Panc1 (cell line): ENCODE data around the gene EML1.

Source experiments
- POLR2AphosphoS5 ChIP-seq: IDR thresholded peaks from 2 replicates; pipeline ENCODE4 v1.6.1; 2012; ENCODE audit warnings: mild to moderate bottlenecking, low read depth, low read length, moderate library complexity
- SIN3A ChIP-seq: IDR thresholded peaks from 2 replicates; pipeline ENCODE4 v1.6.1; 2012; ENCODE audit warnings: low read depth, mild to moderate bottlenecking, low read length, moderate library complexity, borderline replicate concordance; ENCODE audit not compliant: insufficient read depth
- TCF7L2 ChIP-seq: IDR thresholded peaks from 2 replicates; pipeline ENCODE4 v1.6.1; 2011; ENCODE audit warnings: mild to moderate bottlenecking, low read depth, low read length, inconsistent platforms
- TF ChIP-seq, protein P1 (sequence below): fragments of 450-650 bp; IDR thresholded peaks from 2 replicates; pipeline ENCODE4 v1.5.1; 2017; ENCODE audit warnings: mild to moderate bottlenecking

- TF ChIP-seq, protein P1, sequence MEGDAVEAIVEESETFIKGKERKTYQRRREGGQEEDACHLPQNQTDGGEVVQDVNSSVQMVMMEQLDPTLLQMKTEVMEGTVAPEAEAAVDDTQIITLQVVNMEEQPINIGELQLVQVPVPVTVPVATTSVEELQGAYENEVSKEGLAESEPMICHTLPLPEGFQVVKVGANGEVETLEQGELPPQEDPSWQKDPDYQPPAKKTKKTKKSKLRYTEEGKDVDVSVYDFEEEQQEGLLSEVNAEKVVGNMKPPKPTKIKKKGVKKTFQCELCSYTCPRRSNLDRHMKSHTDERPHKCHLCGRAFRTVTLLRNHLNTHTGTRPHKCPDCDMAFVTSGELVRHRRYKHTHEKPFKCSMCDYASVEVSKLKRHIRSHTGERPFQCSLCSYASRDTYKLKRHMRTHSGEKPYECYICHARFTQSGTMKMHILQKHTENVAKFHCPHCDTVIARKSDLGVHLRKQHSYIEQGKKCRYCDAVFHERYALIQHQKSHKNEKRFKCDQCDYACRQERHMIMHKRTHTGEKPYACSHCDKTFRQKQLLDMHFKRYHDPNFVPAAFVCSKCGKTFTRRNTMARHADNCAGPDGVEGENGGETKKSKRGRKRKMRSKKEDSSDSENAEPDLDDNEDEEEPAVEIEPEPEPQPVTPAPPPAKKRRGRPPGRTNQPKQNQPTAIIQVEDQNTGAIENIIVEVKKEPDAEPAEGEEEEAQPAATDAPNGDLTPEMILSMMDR = no peak
- TF ChIP-seq POLR2AphosphoS5 (no peak), SIN3A (no peak), TCF7L2 (no peak)
These were observed 57.5 kb downstream of the EML1 start for GRCh38 chr14:99850709-99851108.
